NOMO-1 treated with DMSO at 0.1 percent for 48 hours (cell line): ENCODE data around the gene BNIP2.
"Not testable (repeated sequence)": the region's sequence is repeated elsewhere in the genome, so short reads cannot be mapped to it uniquely, and the experiment has no call there.

Source experiments
- DNase-seq: peaks from one replicate; lab custom pipeline; 2025; ENCODE audit not compliant: unreplicated experiment; lab: John Stamatoyannopoulos, UW

Gene BNIP2

GRCh38 chr15:59688423-59688781, 718 bp downstream of the BNIP2 start:
- peak; percentile 67 for DNase-seq

DNA sequence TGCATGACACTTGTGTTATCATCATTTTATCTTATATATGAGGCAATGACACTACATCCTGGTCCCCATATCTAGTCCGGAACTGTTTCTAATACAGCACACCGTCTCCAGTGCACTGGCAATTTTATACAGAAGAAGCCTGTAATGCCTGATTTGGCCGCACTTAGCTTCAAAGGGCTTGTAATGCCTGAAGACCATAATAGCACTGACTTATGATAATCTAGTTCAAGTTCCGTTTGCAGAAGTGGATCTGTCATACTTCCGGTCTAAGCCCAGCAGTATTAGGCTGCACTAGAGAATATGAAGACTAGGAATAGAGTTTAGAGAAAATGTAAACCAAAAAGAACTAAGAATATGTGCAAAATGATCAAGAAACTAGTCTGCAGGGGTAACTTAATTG, 1.3 kb downstream of the BNIP2 start:
- DNase-seq, result peak; percentile 88

GRCh38 chr15:59686389-59686788, 2.7 kb downstream of the BNIP2 start:
- DNase-seq, result peak; percentile 91

GRCh38 chr15:59685737-59686297, 3.3 kb downstream of the BNIP2 start:
- peak; percentile 33 for DNase-seq

DNA sequence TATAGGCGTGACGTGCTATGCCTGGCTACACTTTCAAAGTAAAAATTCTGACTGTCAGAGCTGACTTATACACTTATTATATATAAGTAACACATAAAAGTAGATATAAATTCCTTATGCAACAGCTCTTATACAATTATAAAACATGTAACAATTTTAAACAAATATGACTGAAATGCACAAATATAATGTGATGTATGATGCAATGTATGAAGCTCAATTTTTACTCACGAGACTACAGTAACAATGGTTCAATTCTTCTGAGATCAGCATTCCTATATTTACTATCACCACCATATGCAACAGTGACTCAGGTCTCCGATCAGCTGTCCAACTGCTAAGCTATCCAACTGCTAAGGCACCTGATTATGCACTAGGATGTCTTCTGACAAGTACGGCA, 8.2 kb downstream of the BNIP2 start:
- no peak for DNase-seq

DNA sequence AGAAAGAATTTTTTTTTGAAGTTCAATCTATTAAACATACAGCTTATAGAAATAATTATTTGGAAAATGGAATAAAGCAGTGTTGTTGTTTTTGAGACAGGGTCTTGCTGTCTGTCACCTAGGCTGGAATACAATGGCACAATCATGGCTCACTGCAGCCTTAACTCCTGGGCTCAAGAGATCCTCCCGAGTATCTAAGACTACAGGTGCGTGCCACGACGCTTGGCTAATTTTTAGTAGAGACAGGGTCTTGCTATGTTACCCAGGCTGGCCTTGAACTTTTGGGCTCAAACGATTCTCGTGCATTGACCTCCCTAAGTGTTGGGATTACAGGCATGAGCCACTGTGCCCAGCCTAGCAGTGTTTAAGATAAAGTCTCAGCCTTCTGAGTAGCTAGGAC, 8.8 kb downstream of the BNIP2 start:
- no peak for DNase-seq

DNA sequence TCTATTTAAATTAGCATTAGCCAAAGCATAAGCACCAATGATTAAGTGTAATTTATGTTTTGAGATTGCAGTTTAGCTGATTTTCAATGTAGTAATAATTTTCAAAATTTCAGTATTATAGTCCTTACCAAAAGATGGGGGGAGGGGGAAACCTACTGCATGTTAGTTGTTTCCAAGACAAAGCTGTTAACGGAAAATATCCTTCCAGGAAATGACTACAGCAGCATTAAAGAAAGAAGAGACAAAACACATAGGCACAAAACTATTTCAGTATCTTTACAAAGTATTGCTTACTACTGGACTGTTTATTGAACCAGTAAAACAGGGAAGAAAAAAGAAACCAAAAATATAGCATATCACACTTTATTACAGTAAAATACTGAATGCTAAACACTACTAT, 10.5 kb downstream of the BNIP2 start:
- no peak for DNase-seq

DNA sequence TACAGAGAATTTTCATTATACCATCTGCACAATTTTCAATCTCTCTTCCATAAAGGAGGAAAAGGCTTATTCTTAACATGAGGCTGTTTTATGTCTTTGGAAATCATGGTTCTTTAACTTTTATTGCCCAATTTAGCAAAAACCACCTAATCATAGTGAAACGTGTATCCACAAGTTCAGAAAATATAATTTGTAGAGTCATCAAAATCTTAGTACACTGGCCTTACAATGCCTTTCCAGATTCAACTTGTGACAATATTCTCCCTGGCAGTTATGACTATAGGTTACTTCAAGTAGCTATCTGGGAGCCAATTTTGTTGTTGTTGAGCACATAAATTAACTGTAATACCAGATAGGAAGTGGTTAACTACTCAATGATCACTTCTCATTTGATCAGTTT, 10.9 kb downstream of the BNIP2 start:
- DNase-seq, result no peak

DNA sequence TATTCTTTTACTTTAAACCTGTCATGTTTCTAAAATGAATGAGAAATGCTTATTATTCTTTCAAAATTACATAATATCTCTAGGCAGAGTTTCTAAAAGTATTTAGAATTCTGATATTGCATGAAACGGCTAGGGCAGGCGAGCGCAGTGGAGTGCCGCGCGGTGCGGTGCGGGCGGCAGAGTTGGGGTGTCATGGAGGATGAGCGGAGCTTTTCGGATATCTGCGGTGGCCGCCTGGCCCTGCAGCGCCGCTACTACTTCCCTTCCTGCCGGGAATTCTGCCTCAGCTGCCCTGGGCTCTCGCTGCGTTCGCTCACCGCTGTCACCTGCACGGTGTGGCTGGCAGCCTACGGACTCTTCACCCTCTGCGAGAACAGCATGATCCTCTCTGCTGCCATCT, 12.6 kb downstream of the BNIP2 start:
- no peak for DNase-seq

GRCh38 chr15:59674361-59674877, 14.7 kb downstream of the BNIP2 start:
- no peak for DNase-seq

- no peak for DNase-seq
Observed at GRCh38 chr15:59668556-59668955, 20.6 kb downstream of the BNIP2 start.

DNA sequence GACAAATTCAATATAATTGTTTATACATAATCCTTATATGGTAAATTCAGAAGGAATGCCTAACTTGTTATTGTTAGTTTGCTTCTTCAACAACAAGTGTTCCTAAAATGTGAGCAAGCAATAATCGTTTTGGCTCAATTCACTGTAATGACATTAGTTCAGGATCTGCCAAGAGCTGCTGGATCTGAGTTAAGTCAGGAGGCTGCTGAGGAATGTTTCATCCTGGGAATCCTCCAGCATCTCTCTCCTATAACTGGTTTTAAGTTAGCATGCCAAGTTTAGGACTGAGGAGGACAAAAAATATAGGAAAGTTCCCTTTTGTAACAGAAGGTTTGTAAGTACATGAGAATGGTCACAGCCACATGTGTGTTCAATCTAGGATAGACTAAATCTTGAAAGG, 26.9 kb downstream of the BNIP2 start:
- no peak for DNase-seq

GRCh38 chr15:59659366-59659765, 29.8 kb downstream of the BNIP2 start:
- DNase-seq, result no peak

- DNase-seq, result no peak
Observed at GRCh38 chr15:59657635-59658125, 31.4 kb downstream of the BNIP2 start.

DNA sequence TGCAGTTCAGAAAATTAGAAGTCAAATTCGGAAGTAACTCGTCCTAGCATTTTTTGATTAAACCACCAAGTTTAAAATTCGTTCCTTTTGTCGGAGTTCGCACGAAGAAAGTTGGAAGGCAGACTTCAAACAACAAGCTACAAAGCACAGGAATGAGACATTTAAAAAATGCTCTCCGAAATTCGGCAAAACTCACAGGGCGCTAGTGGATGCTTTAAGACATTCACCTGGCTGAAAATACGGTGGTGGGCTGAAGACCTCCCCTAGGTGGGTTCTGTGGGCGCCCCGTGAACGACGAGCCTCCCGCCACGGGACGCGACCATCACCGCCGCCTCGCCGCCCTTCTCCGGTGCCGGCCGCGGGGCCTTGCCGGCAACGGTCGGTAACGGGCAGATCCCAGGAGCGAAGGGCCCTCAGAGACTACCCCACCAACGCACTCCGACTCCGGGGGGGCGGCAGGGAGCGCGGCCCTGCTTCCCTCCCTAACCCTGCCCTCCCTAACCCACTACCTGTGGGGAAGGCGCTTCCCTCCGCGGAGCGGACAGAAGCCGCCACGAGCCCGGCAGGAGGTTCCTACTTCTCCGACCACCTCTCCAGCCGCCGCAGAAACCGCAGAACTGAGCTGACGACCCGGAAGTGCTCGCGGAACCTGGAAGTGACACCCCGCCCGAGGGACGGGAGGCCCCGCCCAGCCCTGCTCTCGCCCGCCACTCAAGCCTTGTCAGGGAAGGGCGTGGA, 32.1 kb downstream of the BNIP2 start, which contains the start of gene GTF2A2:
Gene GTF2A2, minus strand, starts transcription at position 619 of the 738 bp plus-strand sequence. CDS start 5,238 bp downstream, outside the sequence.
- DNase-seq, result peak; percentile 95

DNA sequence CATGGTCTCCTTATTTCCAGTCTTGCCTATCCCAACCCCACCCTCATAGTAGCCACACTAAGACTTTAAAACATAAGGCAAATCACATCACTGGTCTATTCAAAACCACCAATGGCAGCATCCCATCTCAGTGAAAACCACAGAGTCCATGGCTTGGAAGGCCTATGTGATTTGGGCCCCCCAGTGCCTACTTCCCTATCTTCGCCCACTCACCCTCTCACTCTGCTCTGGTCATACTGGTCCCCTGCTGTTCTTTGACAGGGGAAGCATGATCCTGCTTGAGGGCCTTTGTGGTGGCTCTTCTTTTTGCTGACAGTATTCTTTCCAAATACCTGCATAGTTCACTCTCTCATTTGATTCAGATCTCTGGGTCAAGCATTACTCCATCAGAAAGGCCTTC, 35.1 kb downstream of the BNIP2 start:
- no peak for DNase-seq

- DNase-seq, result no peak
Observed at GRCh38 chr15:59649603-59650002, 39.5 kb downstream of the BNIP2 start.

- no peak for DNase-seq
Observed at GRCh38 chr15:59647085-59647484, 42.0 kb downstream of the BNIP2 start.

DNA sequence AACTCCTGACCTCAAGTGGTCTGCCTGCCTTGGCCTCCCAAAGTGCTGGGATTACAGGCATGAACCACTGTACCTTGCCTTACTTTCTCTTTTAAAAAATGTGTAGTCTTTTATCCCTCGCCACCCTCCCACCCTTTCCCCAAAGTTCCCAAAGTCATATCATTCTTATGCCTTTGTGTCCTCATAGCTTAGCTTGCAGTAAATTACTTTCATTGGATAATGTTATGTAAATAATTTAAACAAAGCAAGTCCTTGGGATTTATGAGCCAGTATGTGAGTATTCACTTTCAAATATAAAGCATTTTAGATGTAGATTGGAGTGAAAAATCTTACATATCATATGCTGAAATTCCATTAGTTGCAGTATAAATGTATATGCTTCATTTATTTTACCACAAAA, 42.8 kb downstream of the BNIP2 start:
- DNase-seq, result no peak

GRCh38 chr15:59645812-59646211, 43.3 kb downstream of the BNIP2 start:
- DNase-seq, result not testable (repeated sequence)

- no peak for DNase-seq
Observed at GRCh38 chr15:59644756-59645155, 44.4 kb downstream of the BNIP2 start.

DNA sequence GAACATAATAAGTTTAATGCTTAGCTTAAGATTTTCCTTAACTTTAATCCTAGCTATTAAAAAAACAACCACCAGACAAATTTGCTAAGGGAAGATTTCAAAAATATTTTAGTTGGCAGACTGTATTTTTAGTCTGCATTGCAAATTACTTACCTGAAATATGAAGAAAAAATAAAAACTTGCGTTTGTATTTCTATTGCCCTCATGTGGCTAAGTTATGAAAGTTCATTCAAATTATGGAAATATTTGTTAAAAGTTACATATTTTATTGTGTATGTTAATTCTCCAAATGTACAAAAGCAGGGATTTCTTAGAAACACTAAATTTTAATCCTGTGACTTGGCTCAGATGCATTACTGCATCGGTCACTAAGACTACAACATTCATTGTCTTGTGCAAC, 46.8 kb downstream of the BNIP2 start:
- DNase-seq, result no peak
